GM19463 (cell line): Measurements from ENCODE around the gene TTYH3.
"Not testable (repeated sequence)": the region's sequence is repeated elsewhere in the genome, so short reads cannot be mapped to it uniquely, and the experiment has no call there.

Source experiments
- ATAC-seq: cut with Tn5 transposase; IDR thresholded peaks from one replicate; pipeline ENCODE4 v1.9.1; 2021; ENCODE audit warnings: mild to moderate bottlenecking, moderate library complexity; ENCODE audit not compliant: unreplicated experiment

TTYH3 gene

GRCh38 chr7:2680792-2681490, 49.2 kb downstream of the TTYH3 start:
- ATAC-seq: peak; percentile 48

GRCh38 chr7:2681929-2682799, 50.4 kb downstream of the TTYH3 start:
- no peak for ATAC-seq

- no peak for ATAC-seq
These were observed 52.7 kb downstream of the TTYH3 start for GRCh38 chr7:2684501-2684900.

GRCh38 chr7:2686101-2686500, 54.3 kb downstream of the TTYH3 start:
- no peak for ATAC-seq

- no peak for ATAC-seq
These were observed 55.6 kb downstream of the TTYH3 start for GRCh38 chr7:2687338-2687869.

GRCh38 chr7:2687881-2688318, 56.1 kb downstream of the TTYH3 start, which contains the start of gene AMZ1:
Gene AMZ1 (plus strand): TSS chr7:2688202. CDS start chr7:2700452, 12,250 bp downstream.
- ATAC-seq: no peak

- ATAC-seq: peak; percentile 74
These were observed 56.9 kb downstream of the TTYH3 start for GRCh38 chr7:2688409-2689342.

GRCh38 chr7:2689343-2689847, 57.6 kb downstream of the TTYH3 start:
- no peak for ATAC-seq

- ATAC-seq: no peak
These were observed 58.3 kb downstream of the TTYH3 start for GRCh38 chr7:2689951-2690705.

- ATAC-seq: no peak
These were observed 59.4 kb downstream of the TTYH3 start for GRCh38 chr7:2691011-2691707.

GRCh38 chr7:2691932-2692439, 60.2 kb downstream of the TTYH3 start:
- ATAC-seq: not testable (repeated sequence)

- ATAC-seq: no peak
These were observed 60.8 kb downstream of the TTYH3 start for GRCh38 chr7:2692543-2692942.

GRCh38 chr7:2693420-2694121, 61.8 kb downstream of the TTYH3 start:
- ATAC-seq: not testable (repeated sequence)

GRCh38 chr7:2694122-2694436, 62.3 kb downstream of the TTYH3 start:
- ATAC-seq: not testable (repeated sequence)

- ATAC-seq: peak; percentile 96
These were observed 66.9 kb downstream of the TTYH3 start for GRCh38 chr7:2698581-2699288.

- no peak for ATAC-seq
These were observed 67.5 kb downstream of the TTYH3 start for GRCh38 chr7:2699289-2699620.

GRCh38 chr7:2700141-2700850, 68.5 kb downstream of the TTYH3 start:
- ATAC-seq: no peak
